Adipocyte (in vitro differentiated cells): ENCODE measurements around the gene PGPEP1.

Experiments used
- DNase-seq: peaks from one replicate; pipeline ENCODE4 v3.0.0-alpha.2; 2015; ENCODE audit warnings: low read depth
- H3K27me3 ChIP-seq: replicated peaks from 2 replicates; pipeline ENCODE4 v1.7.0; 2013; ENCODE audit warnings: mild to moderate bottlenecking, low read length, moderate library complexity; ENCODE audit not compliant: control insufficient read depth, insufficient read depth
- H3K36me3 ChIP-seq: 2 replicates; pipeline ENCODE4 v1.7.0; 2013; ENCODE audit warnings: low read length, mild to moderate bottlenecking, moderate library complexity; ENCODE audit not compliant: control insufficient read depth, insufficient read depth, severe bottlenecking
- H3K4me1 ChIP-seq: 2 replicates; pipeline ENCODE4 v1.7.0; 2013; ENCODE audit warnings: mild to moderate bottlenecking, low read length, moderate library complexity; ENCODE audit not compliant: control insufficient read depth, insufficient read depth
- H3K4me3 ChIP-seq: 2 replicates; pipeline ENCODE4 v1.7.0; 2013; ENCODE audit warnings: mild to moderate bottlenecking, low read length, moderate library complexity
- H3K9ac ChIP-seq: 2 replicates; pipeline ENCODE4 v1.7.0; 2013; ENCODE audit warnings: mild to moderate bottlenecking, low read length, moderate library complexity
- H3K9me3 ChIP-seq: 2 replicates; pipeline ENCODE4 v1.7.0; 2013; ENCODE audit warnings: mild to moderate bottlenecking, low read length, moderate library complexity; ENCODE audit not compliant: control insufficient read depth

The PGPEP1 gene, protein sequence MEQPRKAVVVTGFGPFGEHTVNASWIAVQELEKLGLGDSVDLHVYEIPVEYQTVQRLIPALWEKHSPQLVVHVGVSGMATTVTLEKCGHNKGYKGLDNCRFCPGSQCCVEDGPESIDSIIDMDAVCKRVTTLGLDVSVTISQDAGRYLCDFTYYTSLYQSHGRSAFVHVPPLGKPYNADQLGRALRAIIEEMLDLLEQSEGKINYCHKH

DNA sequence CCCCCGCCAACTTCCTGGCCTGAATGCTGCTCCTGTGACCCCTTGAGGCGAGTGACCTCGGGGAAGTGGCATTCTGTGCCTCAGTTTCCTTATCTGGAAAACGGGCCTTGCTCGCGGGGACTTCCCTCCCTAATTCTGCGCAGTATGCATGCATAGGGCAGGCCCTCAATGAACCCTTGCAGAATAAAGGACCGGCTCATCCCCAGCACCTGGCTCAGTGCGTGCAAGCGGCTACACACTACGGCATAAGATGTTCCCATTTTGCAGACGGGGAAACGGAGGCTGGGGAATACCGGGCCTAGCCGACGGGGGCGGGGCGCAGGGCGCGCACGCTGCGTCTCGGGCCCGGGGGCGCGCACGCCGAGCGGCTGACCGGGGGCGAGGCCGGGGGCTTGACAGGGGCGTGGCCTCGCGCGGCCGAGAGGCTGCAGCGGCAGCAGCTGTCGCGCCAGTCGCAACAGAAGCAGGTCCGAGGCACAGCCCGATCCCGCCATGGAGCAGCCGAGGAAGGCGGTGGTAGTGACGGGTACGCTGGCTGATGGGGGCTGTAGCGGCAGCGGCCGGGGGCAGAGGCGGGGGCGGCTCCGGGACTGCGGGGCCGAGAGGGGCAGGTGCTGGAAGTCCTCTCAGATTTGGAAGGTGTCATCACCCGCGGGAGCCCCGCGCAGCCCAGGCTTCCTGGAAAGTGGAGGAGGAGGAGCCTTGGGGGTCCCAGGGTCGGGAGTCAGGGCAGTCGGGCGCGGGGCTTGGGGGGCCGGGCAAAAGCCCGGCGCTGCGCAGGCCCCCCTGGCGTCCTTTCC lies at the start of gene PGPEP1:
Gene PGPEP1 (plus strand): TSS at position 409 of the 800 bp plus-strand sequence. CDS start 84 bp downstream, at position 493.
- DNase-seq, result peak; percentile 82
- no peaks in the 10 kb centered on the region for H3K27me3 ChIP-seq
- peak within 1 kb of the TSS; percentile 87 for H3K4me3 ChIP-seq
- H3K4me1 ChIP-seq, result peaks cover 10% of the 10 kb centered on the region
- H3K9ac ChIP-seq, result peak within 1 kb of the TSS; percentile 87
- no peaks in the 10 kb centered on the region for H3K9me3 ChIP-seq
- peaks cover 6% of the 10 kb centered on the region for H3K36me3 ChIP-seq

DNA sequence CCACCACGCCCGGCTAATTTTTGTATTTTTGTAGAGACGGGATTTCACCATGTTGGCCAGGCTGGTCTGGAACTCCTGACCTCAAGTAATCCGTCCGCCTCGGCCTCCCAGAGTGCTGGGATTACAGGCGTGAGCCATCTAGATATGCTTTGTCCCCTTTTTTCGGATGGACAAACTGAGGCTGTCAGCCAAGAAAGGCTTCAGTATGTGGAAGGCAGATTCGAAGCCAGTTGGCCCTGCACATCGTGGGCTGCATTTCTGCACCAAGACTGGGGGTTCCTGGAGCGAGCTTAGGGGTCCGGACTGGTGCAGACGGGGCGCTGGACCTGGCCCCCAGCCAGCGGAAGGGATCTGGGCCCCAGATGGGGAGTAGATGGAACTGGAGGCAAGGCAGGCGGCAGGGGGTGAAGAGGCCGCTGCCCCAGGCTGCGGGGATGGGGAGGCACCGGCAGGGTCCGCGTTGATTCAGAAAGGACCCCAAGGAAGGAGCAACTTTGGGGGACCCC lies 49.3 kb upstream of the PGPEP1 start:
- Histone ChIP-seq H3K36me3 (no peaks in the 10 kb centered on the region), H3K9ac (peak overlapping the region; percentile 88), H3K4me1 (peaks cover 25% of the 10 kb centered on the region), H3K9me3 (no peaks in the 10 kb centered on the region), H3K27me3 (no peaks in the 10 kb centered on the region), H3K4me3 (peak overlapping the region; percentile 85)
- no peak for DNase-seq

DNA sequence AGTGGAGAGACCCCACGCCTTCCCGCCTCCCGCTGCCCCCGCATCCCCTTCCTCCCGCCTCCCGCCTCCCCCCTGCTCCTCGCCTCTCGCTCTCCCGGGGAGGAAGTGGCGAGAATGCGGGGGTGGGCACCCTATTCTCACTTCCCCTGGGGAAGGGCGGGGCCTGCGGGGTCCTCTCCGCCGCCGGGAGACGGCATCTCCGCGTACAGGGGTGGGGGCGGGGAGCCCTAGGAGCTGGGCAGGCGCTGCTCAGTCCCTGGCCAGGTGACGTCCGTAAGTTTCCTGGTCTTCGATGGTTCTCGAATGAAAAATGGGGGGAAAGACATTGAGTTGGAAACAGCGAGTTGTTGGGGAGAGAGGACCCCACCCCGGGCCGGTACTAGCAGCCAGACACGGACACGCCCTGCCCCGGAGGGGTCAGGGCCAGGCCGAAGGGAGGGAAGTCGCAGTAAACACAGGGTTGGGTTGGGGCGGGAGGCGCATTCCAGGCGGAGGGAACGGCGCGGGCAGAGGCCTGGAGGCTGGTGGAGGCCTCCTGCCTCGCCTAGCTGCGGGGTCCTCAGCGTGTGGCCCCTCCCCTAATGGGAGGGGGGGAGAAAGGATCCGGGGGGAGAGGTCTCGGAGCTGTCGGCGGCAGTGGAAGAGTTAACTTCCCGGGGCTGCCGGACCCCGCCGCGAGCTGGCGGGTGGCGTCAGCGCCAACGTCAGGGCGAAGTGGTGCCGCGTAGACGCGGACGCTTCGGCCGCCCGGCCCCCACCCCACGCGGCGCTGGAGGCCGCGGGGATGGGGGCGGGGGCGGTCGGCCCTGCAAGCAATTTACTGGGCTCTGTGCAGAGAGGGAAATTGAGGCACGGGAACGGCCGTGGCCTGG lies 48.6 kb upstream of the PGPEP1 start:
- Histone ChIP-seq H3K4me3 (peak overlapping the region; percentile 85), H3K36me3 (no peaks in the 10 kb centered on the region), H3K27me3 (no peaks in the 10 kb centered on the region), H3K9ac (peak overlapping the region; percentile 88), H3K9me3 (no peaks in the 10 kb centered on the region), H3K4me1 (peaks cover 25% of the 10 kb centered on the region)
- DNase-seq, result peak; percentile 83

DNA sequence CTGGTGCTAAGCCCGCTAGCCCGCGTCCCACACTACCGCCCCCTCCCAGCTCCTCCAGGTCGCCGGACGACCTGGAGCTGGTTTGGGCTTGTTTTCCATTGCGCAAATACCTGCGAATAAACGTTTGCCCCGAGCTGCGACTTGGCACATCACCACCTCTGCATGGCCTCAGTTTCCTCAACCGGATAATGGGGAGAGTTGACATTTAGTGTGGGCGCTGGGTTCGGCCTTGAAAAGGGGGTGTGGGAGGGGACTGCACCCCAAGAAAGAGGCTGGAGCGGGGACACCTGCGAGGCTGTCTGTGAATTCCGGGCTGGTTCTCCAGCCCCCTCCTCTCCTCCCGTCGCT lies 48.0 kb upstream of the PGPEP1 start:
- Histone ChIP-seq H3K4me3 (peak overlapping the region; percentile 85), H3K9ac (peak overlapping the region; percentile 88), H3K4me1 (peaks cover 25% of the 10 kb centered on the region), H3K27me3 (no peaks in the 10 kb centered on the region), H3K36me3 (no peaks in the 10 kb centered on the region), H3K9me3 (no peaks in the 10 kb centered on the region)
- DNase-seq, result no peak

DNA sequence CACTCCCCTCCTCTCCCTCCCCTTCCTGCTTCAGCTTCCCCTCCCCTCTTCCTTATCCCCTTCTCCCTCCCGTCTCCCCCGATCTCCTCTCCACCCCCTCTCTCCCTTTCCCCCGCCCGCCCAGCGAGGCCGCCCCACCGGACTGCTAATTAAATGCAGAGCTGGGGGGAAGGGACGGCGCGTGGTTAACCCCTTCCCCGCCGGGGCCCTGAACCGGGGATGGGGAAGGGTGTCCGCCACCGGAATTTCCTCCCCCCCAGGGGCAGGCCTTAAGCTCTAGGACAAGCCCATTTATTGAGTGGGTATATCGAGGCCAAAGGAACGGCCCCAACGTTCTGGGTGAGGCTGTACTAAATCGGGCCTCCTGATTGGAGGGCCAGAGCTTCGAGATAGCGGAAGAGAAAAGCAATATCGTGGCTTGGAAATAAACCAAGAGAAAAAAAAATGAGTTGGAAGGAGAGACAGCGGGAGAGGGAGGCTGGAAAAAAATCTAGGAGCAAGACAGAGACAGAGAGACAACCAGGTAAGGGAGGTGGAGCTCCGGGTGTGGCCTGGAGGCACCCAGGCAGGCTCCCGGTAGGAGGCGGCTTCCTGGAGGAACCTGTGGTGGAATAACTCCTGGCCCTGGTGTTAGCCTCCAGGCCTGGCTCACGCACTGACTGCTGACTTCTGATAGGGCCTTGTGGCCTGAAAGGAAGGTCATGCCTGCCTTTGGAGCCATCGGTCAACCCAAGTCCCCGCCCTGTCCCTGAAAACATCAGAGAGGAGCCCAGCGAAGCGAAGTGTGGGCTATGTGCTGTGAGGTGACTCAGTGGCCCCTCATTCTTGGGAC lies 47.4 kb upstream of the PGPEP1 start:
- H3K4me1 ChIP-seq, result peaks cover 25% of the 10 kb centered on the region
- peak overlapping the region; percentile 85 for H3K4me3 ChIP-seq
- DNase-seq, result peak; percentile 73
- no peaks in the 10 kb centered on the region for H3K9me3 ChIP-seq
- peak overlapping the region; percentile 88 for H3K9ac ChIP-seq
- no peaks in the 10 kb centered on the region for H3K36me3 ChIP-seq
- H3K27me3 ChIP-seq, result no peaks in the 10 kb centered on the region

DNA sequence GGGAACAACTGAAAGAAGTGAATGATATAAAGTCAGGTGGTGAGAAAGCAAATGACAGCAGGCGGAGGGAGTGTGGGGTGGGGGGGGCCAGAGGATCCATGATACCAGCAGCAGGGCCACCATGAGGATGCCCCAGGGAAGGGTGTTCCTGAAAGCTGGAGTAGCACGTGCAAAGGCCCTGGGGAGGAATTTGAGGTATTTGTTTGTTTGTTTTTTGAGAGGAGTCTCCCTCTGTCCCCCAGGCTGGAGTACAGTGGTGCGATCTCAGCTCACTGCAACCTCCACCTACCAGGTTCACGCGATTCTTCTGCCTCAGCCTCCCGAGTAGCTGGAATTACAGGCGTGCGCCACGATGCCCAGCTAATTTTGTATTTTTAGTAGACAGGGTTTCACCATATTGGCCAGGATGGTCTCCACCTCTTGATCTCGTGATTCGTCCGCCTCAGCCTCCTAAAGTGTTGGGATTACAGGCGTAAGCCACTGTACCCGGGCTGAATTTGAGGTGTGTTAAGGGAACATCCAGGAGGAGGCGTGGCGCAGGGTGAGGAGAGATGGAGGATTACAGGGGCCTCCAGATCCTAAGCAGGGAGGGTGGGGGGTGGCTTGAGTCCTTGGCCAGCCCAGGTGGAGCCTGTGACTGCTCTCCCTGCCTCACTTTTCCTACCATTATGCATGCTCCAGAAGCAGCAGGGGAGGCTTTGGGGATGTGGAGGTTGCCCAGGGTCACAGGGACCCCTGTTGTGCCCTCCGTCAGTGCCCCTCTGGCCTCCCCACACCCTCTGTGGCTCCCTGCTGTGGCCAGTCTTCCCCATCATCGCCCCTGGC lies 46.5 kb upstream of the PGPEP1 start:
- Histone ChIP-seq H3K9ac (peak overlapping the region; percentile 88), H3K27me3 (no peaks in the 10 kb centered on the region), H3K4me3 (peak overlapping the region; percentile 85), H3K4me1 (peaks cover 25% of the 10 kb centered on the region), H3K9me3 (no peaks in the 10 kb centered on the region), H3K36me3 (no peaks in the 10 kb centered on the region)
- DNase-seq, result no peak

DNA sequence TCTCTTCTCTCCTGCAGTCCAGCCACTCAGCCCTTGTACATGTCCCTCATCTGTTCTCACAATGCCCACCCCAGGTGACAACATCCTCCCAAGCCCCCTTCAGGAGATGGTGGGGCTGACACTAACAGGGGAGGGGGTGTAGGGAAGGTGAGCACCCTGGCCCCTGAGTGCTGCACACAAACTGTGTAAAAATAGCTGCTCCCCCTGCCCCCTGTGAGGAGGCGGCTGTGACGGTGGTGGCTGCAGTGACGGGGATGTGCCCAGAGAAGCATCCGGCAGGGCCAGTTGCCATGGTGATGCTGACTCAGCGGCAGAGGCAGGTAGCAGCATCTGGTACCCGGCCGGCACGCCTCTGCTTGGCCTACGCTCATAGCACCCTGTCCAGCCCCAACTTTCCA lies 45.9 kb upstream of the PGPEP1 start:
- H3K4me3 ChIP-seq, result no peak overlapping the region
- peaks cover 25% of the 10 kb centered on the region for H3K4me1 ChIP-seq
- no peak for DNase-seq
- H3K9ac ChIP-seq, result no peak overlapping the region
- no peaks in the 10 kb centered on the region for H3K27me3 ChIP-seq
- no peaks in the 10 kb centered on the region for H3K36me3 ChIP-seq
- no peaks in the 10 kb centered on the region for H3K9me3 ChIP-seq

DNA sequence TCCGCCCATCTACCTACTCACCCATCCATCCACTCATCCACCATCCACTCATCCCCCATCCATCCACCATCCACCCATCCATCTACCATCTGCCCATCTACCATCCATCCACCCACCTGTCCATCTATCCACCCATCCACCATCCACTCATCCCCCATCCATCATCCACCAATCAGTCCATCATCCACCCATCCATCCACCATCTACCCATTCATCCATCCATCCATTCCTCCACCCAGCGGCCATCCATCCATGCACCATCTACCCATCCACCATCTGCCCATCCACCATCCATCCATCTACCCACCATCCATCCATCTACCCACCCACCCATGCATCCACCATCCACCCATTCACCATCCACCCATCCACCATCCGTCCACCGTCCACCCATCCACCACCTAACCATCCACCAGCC lies 45.4 kb upstream of the PGPEP1 start:
- Histone ChIP-seq H3K9ac (no peak overlapping the region), H3K27me3 (no peaks in the 10 kb centered on the region), H3K4me3 (no peak overlapping the region), H3K9me3 (no peaks in the 10 kb centered on the region), H3K4me1 (peaks cover 25% of the 10 kb centered on the region), H3K36me3 (no peaks in the 10 kb centered on the region)
- DNase-seq, result no peak

DNA sequence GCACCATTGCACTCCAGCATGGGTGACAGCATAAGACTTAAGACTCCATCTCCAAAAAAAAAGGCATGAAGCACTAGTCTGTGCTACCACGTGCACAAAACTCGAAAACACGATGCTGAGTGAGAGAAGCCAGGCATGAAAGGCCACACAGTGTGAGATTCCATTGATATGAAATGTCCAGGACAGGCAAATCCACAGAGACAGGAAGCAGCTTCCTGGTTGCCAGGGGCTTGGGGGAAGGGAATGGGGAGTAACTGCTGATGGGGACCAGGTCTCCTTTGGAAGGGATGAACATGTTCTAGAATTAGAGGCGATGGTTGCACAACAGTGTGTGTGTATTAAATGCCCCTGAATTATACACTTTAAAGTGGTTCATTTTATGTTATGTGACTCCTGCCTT lies 43.1 kb upstream of the PGPEP1 start:
- Histone ChIP-seq H3K9ac (no peak overlapping the region), H3K36me3 (no peaks in the 10 kb centered on the region), H3K4me1 (peaks cover 23% of the 10 kb centered on the region), H3K4me3 (no peak overlapping the region), H3K27me3 (no peaks in the 10 kb centered on the region), H3K9me3 (no peaks in the 10 kb centered on the region)
- peak; percentile 41 for DNase-seq

DNA sequence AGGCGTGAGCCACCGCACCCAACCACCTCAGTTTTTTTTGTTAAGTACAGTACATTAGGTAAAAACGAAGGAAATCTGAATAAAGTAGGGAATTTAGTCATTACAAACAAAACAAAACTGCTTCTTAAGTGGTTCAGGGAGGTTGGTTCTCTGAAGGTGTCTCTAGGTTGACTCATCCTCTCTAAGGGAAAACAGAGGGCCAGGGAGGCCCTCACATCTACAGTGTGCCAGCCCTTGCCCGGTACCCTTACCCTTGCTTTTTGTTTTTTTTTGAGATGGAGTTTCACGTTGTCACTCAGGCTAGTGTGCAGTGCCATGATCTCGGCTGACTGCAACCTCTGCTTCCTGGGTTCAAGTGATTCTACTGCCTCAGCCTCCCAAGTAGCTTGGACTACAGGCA lies 41.8 kb upstream of the PGPEP1 start:
- Histone ChIP-seq H3K4me1 (peaks cover 21% of the 10 kb centered on the region), H3K9me3 (no peaks in the 10 kb centered on the region), H3K27me3 (no peaks in the 10 kb centered on the region), H3K36me3 (no peaks in the 10 kb centered on the region), H3K4me3 (no peak overlapping the region), H3K9ac (no peak overlapping the region)
- DNase-seq, result no peak
